Prostate gland (tissue), 2 donors: ENCODE data around the gene ITGAV.

Experiments
- POLR2A ChIP-seq: fragments of 450-650 bp; IDR thresholded peaks from one replicate; pipeline ENCODE4 v1.6.1; 2016; ENCODE audit warnings: antibody characterized with exemption, mild to moderate bottlenecking
- TF ChIP-seq, protein P1 (sequence below), 4 experiments: fragments of 200-600 bp in 2 of 4; fragments of 450-650 bp in 2 of 4; sonication (generic) in 2 of 4; IDR thresholded peaks; 1 replicate in 3 of 4; 2 replicates in 1 of 4; pipeline ENCODE4 v1.5.1; 2016 to 2019; ENCODE audit warnings: antibody characterized with exemption in 4 of 4, mild to moderate bottlenecking in 2 of 4, moderate library complexity in 2 of 4

DNA sequence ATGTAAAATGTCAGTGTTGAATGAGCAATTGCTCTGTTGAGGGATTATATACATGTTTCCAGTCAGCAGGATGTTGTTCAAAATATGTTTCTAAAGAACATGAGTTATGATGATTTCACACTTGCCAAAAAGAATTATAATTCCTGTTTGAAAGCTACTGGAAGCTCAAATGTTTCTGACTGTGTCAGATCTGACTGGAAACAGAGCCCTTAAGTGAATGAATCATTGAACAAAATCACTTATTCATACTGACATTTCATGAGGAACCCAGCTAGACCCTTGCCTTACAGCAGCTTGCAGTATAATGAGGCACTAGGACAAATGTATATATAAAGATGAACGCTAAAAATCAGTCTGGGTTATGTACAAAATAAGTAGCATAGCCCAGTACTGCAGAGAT lies 35.4 kb upstream of the ITGAV start:
- TF ChIP-seq, protein P1, sequence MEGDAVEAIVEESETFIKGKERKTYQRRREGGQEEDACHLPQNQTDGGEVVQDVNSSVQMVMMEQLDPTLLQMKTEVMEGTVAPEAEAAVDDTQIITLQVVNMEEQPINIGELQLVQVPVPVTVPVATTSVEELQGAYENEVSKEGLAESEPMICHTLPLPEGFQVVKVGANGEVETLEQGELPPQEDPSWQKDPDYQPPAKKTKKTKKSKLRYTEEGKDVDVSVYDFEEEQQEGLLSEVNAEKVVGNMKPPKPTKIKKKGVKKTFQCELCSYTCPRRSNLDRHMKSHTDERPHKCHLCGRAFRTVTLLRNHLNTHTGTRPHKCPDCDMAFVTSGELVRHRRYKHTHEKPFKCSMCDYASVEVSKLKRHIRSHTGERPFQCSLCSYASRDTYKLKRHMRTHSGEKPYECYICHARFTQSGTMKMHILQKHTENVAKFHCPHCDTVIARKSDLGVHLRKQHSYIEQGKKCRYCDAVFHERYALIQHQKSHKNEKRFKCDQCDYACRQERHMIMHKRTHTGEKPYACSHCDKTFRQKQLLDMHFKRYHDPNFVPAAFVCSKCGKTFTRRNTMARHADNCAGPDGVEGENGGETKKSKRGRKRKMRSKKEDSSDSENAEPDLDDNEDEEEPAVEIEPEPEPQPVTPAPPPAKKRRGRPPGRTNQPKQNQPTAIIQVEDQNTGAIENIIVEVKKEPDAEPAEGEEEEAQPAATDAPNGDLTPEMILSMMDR (IDR thresholded peaks at IDR 0.05): no peak
- TF ChIP-seq POLR2A: no peak
